ENCODE measurements around the gene SP110.

Gene SP110

GRCh38 chr2:230164139-230164538 lies 55.6 kb downstream of the SP110 start:
- DNase-seq: no peak

DNA sequence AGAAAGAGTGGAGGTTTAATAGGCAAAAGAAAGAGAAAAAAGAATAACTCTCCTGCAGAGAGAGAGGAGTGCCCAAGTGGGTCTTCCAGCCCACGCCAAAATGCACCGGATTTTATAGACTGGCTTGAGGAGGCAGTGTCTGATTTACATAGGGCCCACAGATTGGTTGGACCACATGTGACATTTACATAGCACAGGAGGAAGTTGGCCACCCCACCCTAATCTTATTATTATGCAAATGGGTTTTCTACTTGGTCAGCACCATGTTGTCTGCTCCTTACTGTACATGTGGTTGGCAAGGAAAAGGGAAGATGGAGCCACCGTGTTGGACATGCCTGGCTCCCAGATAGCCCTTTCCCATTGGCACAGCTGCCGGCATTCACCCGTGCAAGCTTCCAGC lies 56.8 kb downstream of the SP110 start:
- DNase-seq: no peak

DNA sequence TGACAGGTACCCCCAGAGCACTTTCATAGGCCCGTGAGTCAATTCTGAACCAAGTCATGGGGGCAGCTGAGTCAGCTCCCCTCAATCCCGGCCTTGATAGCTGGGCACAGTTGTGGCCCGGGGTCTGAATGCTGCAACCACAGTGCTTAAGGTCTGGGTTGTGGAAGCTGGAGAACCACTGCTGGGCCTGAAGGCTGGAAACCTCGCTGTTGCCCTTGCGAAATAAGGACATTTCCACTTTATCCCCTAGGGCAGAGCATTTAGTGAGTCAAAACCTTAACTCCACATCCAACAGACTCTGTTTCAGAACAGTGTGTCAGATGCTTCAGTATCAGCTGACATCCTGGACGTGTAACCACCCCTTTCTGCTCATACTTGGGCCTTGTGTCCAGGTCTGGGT lies 58.6 kb downstream of the SP110 start:
- no peak for DNase-seq

DNA sequence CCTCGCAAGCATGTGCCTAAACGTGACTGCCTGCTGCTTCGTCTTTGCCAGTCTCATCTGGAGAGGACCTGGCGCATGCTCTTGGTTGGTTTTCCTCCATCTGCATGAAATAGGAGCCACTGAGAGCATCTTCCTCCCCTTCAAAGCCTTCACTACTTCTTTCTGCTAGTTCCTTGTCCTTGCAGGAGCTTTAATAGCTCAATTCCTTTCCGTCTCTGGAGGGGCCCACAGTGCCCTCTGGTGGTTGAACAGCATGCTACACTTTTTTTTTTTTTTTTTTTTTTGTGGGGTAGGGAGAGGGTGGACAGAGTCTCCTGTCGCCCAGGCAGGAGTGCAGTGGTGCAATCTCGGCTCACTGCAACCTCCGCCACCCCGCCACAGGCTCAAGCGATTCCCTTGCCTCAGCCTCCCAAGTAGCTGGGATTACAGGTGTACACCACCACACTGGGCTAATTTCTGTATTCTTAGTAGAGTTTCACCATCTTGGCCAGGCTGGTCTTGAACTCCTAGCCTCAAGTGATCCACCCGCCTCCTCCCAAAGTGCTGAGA lies 59.6 kb downstream of the SP110 start:
- DNase-seq: no peak

GRCh38 chr2:230158468-230158867 lies 61.3 kb downstream of the SP110 start:
- DNase-seq: no peak

DNA sequence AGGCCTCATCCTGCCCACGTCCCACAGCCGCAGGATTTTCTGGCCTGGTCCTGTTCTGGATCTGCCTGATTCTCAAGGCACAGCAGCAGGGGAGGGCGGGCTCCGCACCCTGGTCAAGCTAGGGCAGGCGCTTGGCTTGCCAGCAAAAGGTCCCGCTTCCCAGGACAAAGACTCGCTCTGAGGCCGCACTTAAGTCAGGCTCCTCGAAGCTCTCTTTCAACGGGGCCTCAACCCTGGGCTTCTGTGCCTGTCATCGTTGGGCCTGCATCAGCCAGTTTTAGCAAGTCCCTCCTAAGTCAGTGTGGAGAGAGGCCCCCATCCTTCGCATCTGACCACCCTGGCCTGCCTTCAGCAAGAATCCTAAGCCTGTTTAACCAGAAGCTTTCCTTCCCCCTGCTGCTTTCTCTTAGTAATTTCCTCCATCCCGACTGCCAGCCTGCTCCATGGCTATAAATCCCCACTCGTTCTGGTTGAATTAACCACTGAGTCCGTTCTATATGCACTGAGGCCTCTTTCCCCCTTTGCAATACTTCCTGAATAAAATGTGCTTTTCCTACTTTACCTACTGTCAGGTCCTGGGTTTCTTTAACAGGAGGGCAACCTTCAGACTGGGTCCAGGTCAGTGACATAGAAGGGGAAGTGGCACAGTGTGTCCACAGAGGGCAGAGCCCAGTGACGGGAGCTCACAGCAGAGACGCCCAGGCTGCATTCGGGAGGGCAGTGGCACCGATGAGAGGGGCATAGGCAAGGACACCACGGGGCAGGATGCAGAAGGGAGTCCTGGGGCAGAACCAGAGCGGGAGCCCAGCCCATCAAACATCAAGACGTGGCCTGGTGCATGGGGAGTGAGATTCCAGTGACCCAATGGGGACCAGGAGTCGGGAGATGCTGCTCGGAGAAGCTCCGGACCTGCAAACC lies 62.7 kb downstream of the SP110 start:
- DNase-seq: no peak

GRCh38 chr2:230155359-230155758 lies 64.4 kb downstream of the SP110 start:
- DNase-seq: no peak

DNA sequence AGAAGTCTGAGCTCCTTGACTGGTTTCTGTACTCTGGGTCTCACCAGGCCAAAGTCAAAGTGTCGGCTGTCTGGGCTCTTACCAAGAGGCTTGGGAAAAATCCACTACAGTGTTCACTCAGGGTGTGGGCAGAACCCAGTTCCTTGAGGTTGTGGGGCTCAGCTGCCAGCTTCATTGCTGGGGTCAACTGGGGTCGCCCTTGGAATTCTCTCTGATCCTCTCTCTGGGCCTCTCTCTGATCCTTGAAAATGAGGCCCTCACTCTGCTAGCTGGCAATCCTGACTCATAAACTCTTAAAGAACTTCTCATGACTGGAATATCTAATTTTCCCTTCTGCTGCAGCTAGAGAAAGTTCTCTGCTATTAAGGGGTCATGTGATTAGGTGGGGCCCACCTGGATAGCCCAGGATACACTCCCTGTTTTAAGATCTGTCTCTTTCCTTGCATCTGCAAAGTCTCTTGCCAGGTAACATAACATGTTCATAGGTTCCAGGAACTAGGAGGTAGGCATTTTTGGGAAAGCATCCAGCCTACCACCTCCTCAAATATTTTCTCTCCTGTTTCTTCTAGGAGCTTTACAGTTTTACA lies 66.3 kb downstream of the SP110 start:
- DNase-seq: no peak

GRCh38 chr2:230152334-230152733 lies 67.5 kb downstream of the SP110 start:
- DNase-seq: no peak

- no peak for DNase-seq
Measured at GRCh38 chr2:230144355-230144754, 75.4 kb downstream of the SP110 start.

GRCh38 chr2:230140667-230141066 lies 79.1 kb downstream of the SP110 start:
- no peak for DNase-seq

- DNase-seq: no peak
Measured at GRCh38 chr2:230137902-230138539, 81.8 kb downstream of the SP110 start.

- DNase-seq: no peak
Measured at GRCh38 chr2:230135130-230135525, 84.7 kb downstream of the SP110 start.

GRCh38 chr2:230134496-230135129 lies 85.2 kb downstream of the SP110 start:
- DNase-seq: no peak

GRCh38 chr2:230131366-230131765 lies 88.4 kb downstream of the SP110 start:
- DNase-seq: no peak

- no peak for DNase-seq
Measured at GRCh38 chr2:230130668-230131364, 89.0 kb downstream of the SP110 start.

DNA sequence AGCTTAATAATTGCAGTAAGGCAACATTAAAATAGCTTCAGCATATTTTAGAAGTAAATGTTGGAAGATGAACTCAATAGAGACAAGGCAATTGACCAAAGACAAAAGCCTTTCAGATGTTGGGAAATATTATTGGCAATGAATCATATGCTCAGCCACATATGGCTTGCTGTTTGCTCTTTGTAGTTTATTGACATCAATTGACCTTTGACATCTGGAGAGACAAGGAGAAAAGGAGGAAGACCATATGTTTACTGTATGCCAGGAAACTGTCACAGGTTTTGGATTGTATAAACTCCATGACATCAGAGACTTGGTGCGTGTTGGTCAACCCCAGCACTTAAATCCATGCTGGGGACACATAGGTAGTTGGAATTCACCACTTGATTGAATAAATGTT lies 90.4 kb downstream of the SP110 start:
- DNase-seq: no peak

GRCh38 chr2:230128623-230129342 lies 91.0 kb downstream of the SP110 start:
- no peak for DNase-seq

DNA sequence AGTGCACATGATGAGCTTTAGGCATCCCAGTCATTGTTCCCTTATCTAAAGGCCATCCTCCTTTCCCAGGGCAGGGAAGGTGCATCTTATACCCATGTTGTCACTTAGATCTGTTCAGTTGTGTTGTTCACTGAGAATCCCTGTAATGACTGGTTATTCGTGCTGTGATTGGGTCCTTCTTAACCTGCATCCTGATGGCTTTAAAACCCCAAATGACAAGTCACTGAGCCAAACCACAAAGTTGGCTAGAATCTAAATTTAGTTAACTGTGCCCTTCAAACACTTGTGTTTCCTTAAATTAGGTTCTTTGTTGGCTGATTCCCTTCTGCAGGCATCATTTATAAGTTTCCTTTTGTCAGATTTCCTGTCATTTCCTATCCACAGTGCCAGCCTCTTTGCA lies 92.6 kb downstream of the SP110 start:
- DNase-seq: no peak

DNA sequence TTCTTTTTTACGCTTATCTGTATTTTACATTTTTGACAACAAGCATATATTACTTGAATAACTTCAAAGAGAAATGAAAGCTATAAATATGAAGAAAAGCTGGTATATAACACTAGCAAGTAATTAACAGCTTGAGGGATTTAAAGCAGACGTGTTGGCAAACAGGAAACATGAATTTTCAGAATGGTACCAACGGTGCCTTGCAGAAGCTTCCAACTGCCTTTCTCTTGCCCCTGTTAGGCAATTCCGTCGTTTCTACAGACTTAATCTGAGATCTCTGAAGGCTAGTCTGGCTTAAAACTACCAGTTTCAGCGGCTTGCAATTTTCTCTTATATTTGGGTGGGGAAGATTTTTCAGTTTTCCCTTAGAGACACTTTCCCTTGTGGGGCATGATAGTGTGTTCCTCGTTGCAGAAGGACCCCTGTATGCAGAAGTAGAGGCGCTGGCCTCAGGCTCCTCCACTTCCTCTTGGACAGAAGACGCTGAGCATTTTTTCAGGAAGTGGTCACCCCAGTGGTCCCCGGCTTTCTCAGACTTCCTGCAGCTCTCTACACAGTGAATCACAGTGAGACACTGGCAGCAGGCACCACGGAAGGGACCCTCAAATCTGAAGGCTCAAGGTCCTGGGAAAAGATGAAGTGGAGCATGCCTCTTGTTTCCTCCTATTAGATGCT lies 94.9 kb downstream of the SP110 start:
- no peak for DNase-seq

DNA sequence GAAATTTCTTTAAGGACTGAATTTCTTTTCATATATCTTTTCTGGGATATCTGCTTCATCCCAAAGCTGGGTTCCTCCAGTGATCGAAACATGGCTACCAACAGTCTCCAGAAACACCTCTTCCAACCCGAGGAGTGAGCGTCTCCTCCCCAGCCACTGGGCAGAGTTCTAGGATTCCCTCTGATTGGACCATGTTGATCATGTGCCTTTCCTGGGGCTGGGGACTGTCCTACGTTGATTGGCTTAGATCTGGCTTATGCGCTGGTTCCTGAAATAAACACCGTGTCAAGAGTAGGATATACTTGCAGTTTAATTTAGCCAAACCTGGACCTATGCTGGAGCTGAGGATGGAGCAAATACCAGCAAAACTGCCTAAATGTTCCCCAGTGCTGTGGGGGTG lies 95.5 kb downstream of the SP110 start:
- DNase-seq: no peak
